Activated naive CD4-positive, alpha-beta T cell treated with anti-CD3 and anti-CD28 coated beads for 36 hours (primary cell): ENCODE results near the gene EPB41L2. TPM values are rescaled to one million over a fixed set of nuclear protein-coding genes. Genes with fewer than 3 reads are reported as not detected.
"Not testable (repeated sequence)": the region's sequence is repeated elsewhere in the genome, so short reads cannot be mapped to it uniquely, and the experiment has no call there.

Experiments used
- CTCF ChIA-PET: fragments of 350-600 bp; sonication (Branson Sonifier 250); formaldehyde crosslinking; loops from one replicate; lab custom pipeline; 2021; ENCODE audit warnings: antibody characterized with exemption; lab: Charles Lee
- DNase-seq: peaks from one replicate; pipeline ENCODE4 v3.0.0-alpha.2; 2020
- H3K27ac Mint-ChIP-seq: one replicate; pipeline ENCODE4 v1.8.0; 2021; ENCODE audit warnings: mild to moderate bottlenecking, mixed read lengths
- H3K27me3 Mint-ChIP-seq: one replicate; pipeline ENCODE4 v1.8.0; 2021; ENCODE audit warnings: low read depth, mixed read lengths
- H3K36me3 Mint-ChIP-seq: one replicate; pipeline ENCODE4 v1.8.0; 2021; ENCODE audit warnings: low read depth, mixed read lengths
- H3K4me1 Mint-ChIP-seq: one replicate; pipeline ENCODE4 v1.8.0; 2021; ENCODE audit warnings: low read depth, mixed read lengths
- H3K4me3 Mint-ChIP-seq: one replicate; pipeline ENCODE4 v1.8.0; 2021; ENCODE audit warnings: mild to moderate bottlenecking, moderate library complexity, mixed read lengths
- H3K9me3 Mint-ChIP-seq: one replicate; pipeline ENCODE4 v1.8.0; 2021; ENCODE audit warnings: mixed read lengths
- intact Hi-C: fragments of 100-400 bp; cut with micrococcal nuclease; formaldehyde crosslinking; loops from one replicate; pipeline ENCODE4 v1.15.1; 2023
- total RNA-seq, 2 experiments: library from RNA; stranded (reverse); gene quantifications; one replicate each; pipeline ENCODE4 v1.2.3, GENCODE V29; 2021

Gene EPB41L2
- total RNA-seq, 2 experiments from 2014 or later = 33.5 to 37.7 TPM

- peaks cover 3% of the 10 kb centered on the region for H3K4me1 Mint-ChIP-seq
- H3K36me3 Mint-ChIP-seq = no peaks in the 10 kb centered on the region
- H3K4me3 Mint-ChIP-seq = no peak overlapping the region
- CTCF ChIA-PET = no interaction called here
- DNase-seq = no peak
- H3K27me3 Mint-ChIP-seq = no peaks in the 10 kb centered on the region
- intact Hi-C loops = no loop called here
- no peaks in the 10 kb centered on the region for H3K9me3 Mint-ChIP-seq
- no peak overlapping the region for H3K27ac Mint-ChIP-seq
Observed at GRCh38 chr6:130825772-130826441, 237.1 kb downstream of the EPB41L2 start.

GRCh38 chr6:130824978-130825694 lies 237.9 kb downstream of the EPB41L2 start:
- H3K27me3 Mint-ChIP-seq = no peaks in the 10 kb centered on the region
- no peak overlapping the region for H3K4me3 Mint-ChIP-seq
- H3K27ac Mint-ChIP-seq = no peak overlapping the region
- CTCF ChIA-PET = no interaction called here
- no peaks in the 10 kb centered on the region for H3K36me3 Mint-ChIP-seq
- no peaks in the 10 kb centered on the region for H3K9me3 Mint-ChIP-seq
- intact Hi-C loops = no loop called here
- DNase-seq = no peak
- peaks cover 3% of the 10 kb centered on the region for H3K4me1 Mint-ChIP-seq

- Mint-ChIP-seq H3K4me1 (peaks cover 3% of the 10 kb centered on the region), H3K27me3 (no peaks in the 10 kb centered on the region), H3K9me3 (peaks cover 1% of the 10 kb centered on the region), H3K36me3 (peaks cover 2% of the 10 kb centered on the region), H3K4me3 (no peak overlapping the region), H3K27ac (no peak overlapping the region)
- intact Hi-C loops = no loop called here
- DNase-seq = no peak
- CTCF ChIA-PET = no interaction called here
Observed at GRCh38 chr6:130822736-130823135, 240.3 kb downstream of the EPB41L2 start.

- Mint-ChIP-seq H3K36me3 (peaks cover 2% of the 10 kb centered on the region), H3K27ac (no peak overlapping the region), H3K9me3 (peaks cover 3% of the 10 kb centered on the region), H3K4me3 (no peak overlapping the region), H3K27me3 (no peaks in the 10 kb centered on the region), H3K4me1 (no peaks in the 10 kb centered on the region)
- CTCF ChIA-PET = no interaction called here
- intact Hi-C loops = no loop called here
- no peak for DNase-seq
Observed at GRCh38 chr6:130815200-130816071, 247.6 kb downstream of the EPB41L2 start.

- H3K27ac Mint-ChIP-seq = no peak overlapping the region
- intact Hi-C loops = no loop called here
- no peak for DNase-seq
- H3K9me3 Mint-ChIP-seq = peaks cover 3% of the 10 kb centered on the region
- peaks cover 2% of the 10 kb centered on the region for H3K36me3 Mint-ChIP-seq
- no peak overlapping the region for H3K4me3 Mint-ChIP-seq
- CTCF ChIA-PET = no interaction called here
- H3K4me1 Mint-ChIP-seq = no peaks in the 10 kb centered on the region
- no peaks in the 10 kb centered on the region for H3K27me3 Mint-ChIP-seq
Observed at GRCh38 chr6:130814506-130814905, 248.5 kb downstream of the EPB41L2 start.

GRCh38 chr6:130811932-130812331 lies 251.1 kb downstream of the EPB41L2 start:
- H3K27me3 Mint-ChIP-seq = no peaks in the 10 kb centered on the region

GRCh38 chr6:130810307-130811030 lies 252.6 kb downstream of the EPB41L2 start:
- DNase-seq = no peak
- CTCF ChIA-PET = no interaction called here
- Mint-ChIP-seq H3K4me3 (no peak overlapping the region), H3K27me3 (no peaks in the 10 kb centered on the region), H3K4me1 (no peaks in the 10 kb centered on the region), H3K36me3 (no peaks in the 10 kb centered on the region), H3K27ac (no peak overlapping the region), H3K9me3 (no peaks in the 10 kb centered on the region)
- intact Hi-C loops = no loop called here

More at GRCh38 chr6:130811932-130812331, 251.1 kb downstream of the EPB41L2 start:
- intact Hi-C loops = no loop called here
- Mint-ChIP-seq H3K9me3 (no peaks in the 10 kb centered on the region), H3K27ac (no peak overlapping the region), H3K36me3 (no peaks in the 10 kb centered on the region), H3K4me3 (no peak overlapping the region), H3K4me1 (no peaks in the 10 kb centered on the region)
- CTCF ChIA-PET = no interaction called here
- no peak for DNase-seq

- CTCF ChIA-PET, H3K4me1 Mint-ChIP-seq, H3K27me3 Mint-ChIP-seq, H3K36me3 Mint-ChIP-seq, H3K4me3 Mint-ChIP-seq, H3K27ac Mint-ChIP-seq, DNase-seq, intact Hi-C loops, H3K9me3 Mint-ChIP-seq: not testable (repeated sequence)
Observed at GRCh38 chr6:130801368-130801767, 261.7 kb downstream of the EPB41L2 start.

GRCh38 chr6:130797061-130797460 lies 266.0 kb downstream of the EPB41L2 start:
- CTCF ChIA-PET = no interaction called here
- intact Hi-C loops = no loop called here
- Mint-ChIP-seq H3K9me3 (peaks cover 3% of the 10 kb centered on the region), H3K4me3 (no peak overlapping the region), H3K27me3 (no peaks in the 10 kb centered on the region), H3K36me3 (no peaks in the 10 kb centered on the region), H3K4me1 (no peaks in the 10 kb centered on the region), H3K27ac (no peak overlapping the region)
- no peak for DNase-seq

GRCh38 chr6:130796313-130796905 lies 266.6 kb downstream of the EPB41L2 start:
- no peaks in the 10 kb centered on the region for H3K27me3 Mint-ChIP-seq
- no peaks in the 10 kb centered on the region for H3K9me3 Mint-ChIP-seq
- H3K36me3 Mint-ChIP-seq = no peaks in the 10 kb centered on the region
- no peak overlapping the region for H3K27ac Mint-ChIP-seq
- no peak overlapping the region for H3K4me3 Mint-ChIP-seq
- DNase-seq = no peak
- intact Hi-C loops = no loop called here
- CTCF ChIA-PET = no interaction called here
- no peaks in the 10 kb centered on the region for H3K4me1 Mint-ChIP-seq

GRCh38 chr6:130794738-130795137 lies 268.3 kb downstream of the EPB41L2 start:
- no peaks in the 10 kb centered on the region for H3K27me3 Mint-ChIP-seq
- no peaks in the 10 kb centered on the region for H3K4me1 Mint-ChIP-seq
- no peaks in the 10 kb centered on the region for H3K36me3 Mint-ChIP-seq
- H3K27ac Mint-ChIP-seq = no peak overlapping the region
- CTCF ChIA-PET = interaction anchor here (0.6 kb wide), 1 partner anchor 9 kb away, joined by 3 read pairs; no protein-coding TSS in a partner anchor
- no peak overlapping the region for H3K4me3 Mint-ChIP-seq
- DNase-seq = no peak
- H3K9me3 Mint-ChIP-seq = no peaks in the 10 kb centered on the region
- intact Hi-C loops = no loop called here
